Endothelial cell of umbilical vein (primary cell): ENCODE results near the gene GPD2.

Experiments used
- CTCF ChIP-seq, 2 donors: IDR thresholded peaks; 1 replicate in 1 of 2; 2 replicates in 1 of 2; pipeline ENCODE4 v1.5.1; 2011; ENCODE audit warnings: low read length in 2 of 2, mild to moderate bottlenecking in 2 of 2, moderate library complexity in 2 of 2, control low read depth in 1 of 2, inconsistent platforms in 1 of 2, low read depth in 1 of 2; ENCODE audit not compliant: insufficient read depth in 1 of 2; ENCODE audit errors: extremely low read depth in 1 of 2
- EZH2 ChIP-seq: IDR thresholded peaks from 2 replicates; pipeline ENCODE4 v1.6.1; 2012; ENCODE audit warnings: borderline replicate concordance, low read depth, mild to moderate bottlenecking, moderate library complexity, low read length, inconsistent platforms; ENCODE audit not compliant: severe bottlenecking
- FOS ChIP-seq: IDR thresholded peaks from 2 replicates; pipeline ENCODE4 v1.6.1; 2011; ENCODE audit warnings: mild to moderate bottlenecking, low read length, moderate library complexity, borderline replicate concordance; ENCODE audit not compliant: insufficient read depth
- GATA2 ChIP-seq: IDR thresholded peaks from 2 replicates; pipeline ENCODE4 v1.7.0; 2011; ENCODE audit warnings: low read depth, mild to moderate bottlenecking, moderate library complexity, mixed read lengths, low read length; ENCODE audit not compliant: insufficient read length, insufficient read depth
- JUN ChIP-seq: IDR thresholded peaks from 2 replicates; pipeline ENCODE4 v1.6.1; 2011; ENCODE audit warnings: borderline replicate concordance, low read depth; ENCODE audit not compliant: insufficient read length, insufficient read depth
- MAX ChIP-seq: IDR thresholded peaks from 2 replicates; pipeline ENCODE4 v1.6.1; 2011; ENCODE audit not compliant: insufficient read depth, insufficient read length
- MYC ChIP-seq: IDR thresholded peaks from one replicate; pipeline ENCODE4 v1.6.1; 2011; ENCODE audit warnings: mild to moderate bottlenecking, low read depth, low read length
- POLR2A ChIP-seq: IDR thresholded peaks from 2 replicates; pipeline ENCODE4 v1.6.1; 2012; ENCODE audit warnings: low read depth, mild to moderate bottlenecking, control low read depth, low read length
- POLR2AphosphoS5 ChIP-seq: IDR thresholded peaks from 2 replicates; pipeline ENCODE4 v1.6.1; 2012; ENCODE audit warnings: low read depth, mild to moderate bottlenecking, control low read depth, low read length, moderate library complexity; ENCODE audit not compliant: insufficient read depth

- TF ChIP-seq CTCF (IDR thresholded peaks at IDR 0.05; ENCODE audit: extremely low read depth in 1 of 2, insufficient read depth in 1 of 2, low read depth in 1 of 2, low read length in 2 of 2) (no peak), POLR2A (no peak), POLR2AphosphoS5 (no peak), MAX (no peak), EZH2 (no peak), GATA2 (no peak), JUN (no peak), FOS (no peak), MYC (no peak)
Measured at GRCh38 chr2:156492979-156493378, 56.8 kb downstream of the GPD2 start.
